Stimulated activated CD4-positive, alpha-beta T cell treated with anti-CD3 and anti-CD28 coated beads, Interleukin-15, amount 100 ng/mL, for 1 hour (primary cell): Measurements from ENCODE around the gene SUPT3H.

Experiments
- DNase-seq, 2 donors: peaks; one replicate each; pipeline ENCODE4 v3.0.0-alpha.2; 2020; ENCODE audit warnings: low read depth in 1 of 2, low spot score in 1 of 2

SUPT3H gene

GRCh38 chr6:45003961-45004360 is 373.8 kb downstream of the SUPT3H start:
- no peak for DNase-seq

DNA sequence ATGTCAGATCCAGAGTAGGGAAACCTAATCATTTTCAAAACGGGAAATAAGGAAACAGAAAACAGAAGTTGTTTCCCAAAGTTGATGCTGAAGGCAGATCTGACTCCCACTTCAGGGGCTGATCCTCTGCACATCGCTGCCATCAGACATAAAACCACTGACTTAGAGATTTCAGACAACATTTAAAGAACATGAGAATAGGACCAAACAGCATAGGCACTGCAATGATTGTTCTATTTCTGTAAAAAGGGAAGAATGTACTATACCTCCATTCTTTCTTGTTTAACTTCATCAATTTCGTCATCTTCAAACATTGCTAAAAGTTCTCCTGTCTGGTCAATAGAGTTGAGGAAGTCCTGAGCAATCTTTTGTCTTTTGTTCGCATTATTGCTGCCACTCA is 374.3 kb downstream of the SUPT3H start:
- no peak for DNase-seq

DNA sequence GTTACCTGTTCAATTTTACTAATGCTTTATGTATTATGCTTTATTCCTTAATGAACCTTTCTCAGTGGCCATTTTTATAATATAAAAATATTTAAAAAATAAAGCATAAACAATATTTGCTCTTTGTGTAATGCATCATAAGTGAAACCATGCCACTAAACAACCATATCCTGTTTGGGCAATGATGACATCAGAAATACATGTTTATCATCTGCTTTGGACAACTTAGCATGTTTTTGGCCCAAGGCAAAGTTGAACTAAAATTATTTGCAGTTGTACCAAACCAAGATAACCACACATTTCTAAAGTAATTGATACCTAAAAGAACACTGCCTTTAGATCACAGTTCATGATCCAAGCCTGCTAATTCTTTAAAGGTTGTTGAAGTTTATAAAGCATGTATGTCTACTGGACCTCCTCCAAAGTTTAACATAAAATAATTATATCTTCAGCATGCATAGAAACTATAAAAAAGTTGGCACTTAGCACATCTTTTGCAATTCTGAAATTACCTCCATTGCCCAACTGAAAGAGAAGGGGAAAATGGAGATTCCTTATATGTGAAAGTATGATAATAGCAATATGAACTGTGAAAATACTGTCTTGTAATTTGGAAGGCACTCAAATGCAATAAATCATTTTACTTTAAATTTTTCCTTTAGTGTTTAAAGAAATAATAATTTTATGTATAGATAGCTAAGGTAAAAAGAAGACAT is 375.2 kb downstream of the SUPT3H start:
- no peak for DNase-seq

GRCh38 chr6:45001663-45002062 is 376.1 kb downstream of the SUPT3H start:
- no peak for DNase-seq

GRCh38 chr6:45000833-45001232 is 376.9 kb downstream of the SUPT3H start:
- no peak for DNase-seq

GRCh38 chr6:44999066-44999465 is 378.7 kb downstream of the SUPT3H start:
- no peak for DNase-seq

DNA sequence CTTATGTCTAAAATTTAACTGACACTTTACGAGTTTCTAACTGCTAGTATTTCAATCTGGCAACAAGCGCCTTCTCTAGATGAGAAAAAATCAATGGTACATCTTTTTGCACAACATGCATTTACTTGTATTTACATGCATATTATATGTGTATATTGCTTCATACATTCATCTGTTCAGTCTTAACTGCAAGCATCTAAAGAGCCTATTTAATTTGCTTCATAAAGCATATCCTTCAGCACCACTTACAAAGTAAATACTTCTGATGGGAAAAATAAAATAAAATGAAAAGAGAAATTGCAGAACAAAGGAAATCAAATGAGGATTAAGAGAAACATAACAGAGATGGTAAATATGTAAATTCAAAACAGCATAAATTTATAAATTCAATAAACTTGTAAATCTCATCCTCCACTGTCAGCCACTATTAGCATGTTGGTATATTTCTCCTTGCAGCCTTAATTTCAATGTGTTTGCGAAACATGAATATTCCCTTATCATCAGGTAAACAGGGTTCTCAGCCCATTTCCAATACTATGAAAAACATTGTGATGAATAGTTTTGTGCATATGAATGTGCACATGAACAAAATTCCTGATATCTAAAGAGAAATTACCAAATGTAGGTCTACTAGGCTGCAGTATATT is 382.1 kb downstream of the SUPT3H start:
- DNase-seq: no peak

GRCh38 chr6:44989391-44989790 is 388.3 kb downstream of the SUPT3H start:
- no peak for DNase-seq

DNA sequence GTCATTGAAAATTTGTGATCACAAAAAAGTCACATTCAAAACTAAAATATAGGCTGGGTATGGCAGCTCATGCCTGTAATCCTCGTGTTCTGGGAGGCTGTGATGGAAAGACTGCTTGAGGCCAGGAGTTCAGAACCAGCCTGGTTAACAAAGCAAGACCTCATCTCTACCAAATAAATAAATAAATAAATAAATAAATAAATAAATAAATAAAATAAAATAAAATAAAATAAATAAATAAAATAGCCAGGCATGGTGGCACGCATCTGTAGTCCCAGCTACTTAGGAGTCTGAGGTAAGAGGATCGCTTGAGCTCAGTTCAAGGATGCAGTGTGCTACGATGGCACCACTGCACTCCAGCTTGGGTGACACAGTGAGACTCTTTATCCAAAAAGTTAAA is 392.7 kb downstream of the SUPT3H start:
- no peak for DNase-seq

GRCh38 chr6:44983467-44984365 is 394.0 kb downstream of the SUPT3H start:
- DNase-seq: no peak

GRCh38 chr6:44980841-44981240 is 396.9 kb downstream of the SUPT3H start:
- no peak for DNase-seq

DNA sequence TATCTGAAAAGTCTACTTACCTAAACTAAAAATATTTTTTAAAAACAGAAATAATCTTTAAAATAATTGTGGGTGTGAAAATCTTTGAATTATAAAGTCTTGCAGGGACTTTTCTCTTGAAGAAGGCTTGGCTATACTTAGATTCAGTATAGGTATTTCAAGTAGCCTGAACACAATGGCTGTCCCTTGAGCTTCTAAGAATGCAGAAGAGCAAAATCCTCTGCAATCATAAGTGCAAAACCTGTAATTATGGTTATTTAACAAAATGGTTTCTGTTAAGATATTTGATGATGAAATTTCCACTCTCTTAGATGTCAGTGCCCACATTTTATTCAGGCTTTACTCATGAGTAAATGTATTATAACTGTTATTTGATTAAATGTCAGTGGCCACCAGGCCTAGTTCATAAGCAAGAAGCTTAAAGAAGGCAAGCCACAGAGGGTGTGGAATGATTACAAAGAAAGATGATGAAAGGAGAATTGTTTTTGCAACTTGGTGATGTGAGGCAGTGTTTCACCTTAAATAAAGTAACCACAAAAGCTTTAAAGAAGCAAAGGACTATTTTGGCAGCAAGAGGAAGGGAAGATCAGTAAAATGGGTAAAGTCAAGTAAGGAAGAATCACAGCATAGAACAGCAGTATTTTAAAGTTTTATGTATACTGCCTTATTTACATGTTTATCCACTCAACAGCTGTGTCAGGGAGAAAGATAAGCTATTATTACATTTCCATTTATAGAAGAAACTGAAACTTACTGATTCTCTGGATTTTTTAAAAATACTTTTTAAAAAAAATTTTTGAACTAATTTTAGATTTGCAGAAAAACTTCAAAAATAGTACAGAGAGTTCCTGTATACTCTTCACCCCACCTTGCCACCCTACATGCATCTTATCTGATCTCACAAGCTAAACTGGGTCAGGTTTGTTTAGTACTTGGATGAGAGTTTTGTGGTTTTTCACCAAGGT is 400.8 kb downstream of the SUPT3H start:
- no peak for DNase-seq

- DNase-seq: no peak
Measured at GRCh38 chr6:44974511-44974910, 403.2 kb downstream of the SUPT3H start.

DNA sequence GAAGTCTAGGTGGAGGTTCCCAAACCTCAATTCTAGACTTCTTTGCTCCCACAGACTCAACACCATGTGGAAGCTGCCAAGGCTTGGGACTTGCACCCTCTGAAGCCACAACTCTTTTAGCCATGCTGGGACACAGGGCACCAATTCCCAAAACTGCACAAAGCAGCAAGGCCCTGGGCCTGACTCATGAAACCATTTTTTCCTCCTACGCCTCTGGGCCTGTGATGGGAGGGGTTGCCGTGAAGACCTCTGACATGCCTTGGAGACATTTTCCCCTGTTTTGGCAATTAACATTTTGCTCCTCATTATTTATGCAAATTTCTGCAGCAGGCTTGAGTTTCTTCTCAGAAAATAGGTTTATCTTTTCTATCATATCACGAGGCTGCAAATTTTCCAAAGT is 405.0 kb downstream of the SUPT3H start:
- no peak for DNase-seq

DNA sequence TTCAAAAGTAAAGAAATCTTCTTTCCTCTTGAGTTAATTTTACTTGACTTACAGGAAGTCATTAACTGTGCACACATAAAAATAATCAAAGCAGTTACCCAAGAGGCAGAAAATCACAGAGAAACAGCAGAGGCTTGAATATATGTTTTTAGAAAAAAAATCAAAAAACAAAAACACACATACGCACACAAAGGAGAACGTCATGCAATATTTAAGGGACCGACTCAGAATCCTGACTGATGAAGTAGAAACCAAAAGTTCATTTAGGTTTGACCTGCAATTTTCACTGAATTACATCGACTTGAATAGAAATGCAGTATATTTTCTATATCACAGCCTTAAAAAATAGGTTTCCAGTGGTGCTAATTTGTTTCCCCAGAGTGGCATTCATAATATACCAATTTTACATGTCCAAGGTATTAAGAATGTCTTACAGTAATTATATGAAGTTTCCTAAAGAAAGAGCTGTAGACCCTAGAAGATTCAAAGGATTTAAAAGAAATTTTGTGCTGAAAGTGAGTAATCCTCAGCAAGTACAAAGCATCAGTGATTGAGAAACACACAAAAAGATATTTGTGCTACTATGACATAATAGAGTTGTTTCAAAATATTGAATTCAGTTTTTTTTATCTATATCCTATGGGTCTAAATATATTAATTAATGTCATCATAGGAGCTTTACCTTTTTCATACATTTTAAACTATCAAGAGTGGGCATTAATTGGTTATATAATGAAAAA is 408.1 kb downstream of the SUPT3H start:
- DNase-seq: no peak

- DNase-seq: no peak
Measured at GRCh38 chr6:44967481-44967880, 410.3 kb downstream of the SUPT3H start.

DNA sequence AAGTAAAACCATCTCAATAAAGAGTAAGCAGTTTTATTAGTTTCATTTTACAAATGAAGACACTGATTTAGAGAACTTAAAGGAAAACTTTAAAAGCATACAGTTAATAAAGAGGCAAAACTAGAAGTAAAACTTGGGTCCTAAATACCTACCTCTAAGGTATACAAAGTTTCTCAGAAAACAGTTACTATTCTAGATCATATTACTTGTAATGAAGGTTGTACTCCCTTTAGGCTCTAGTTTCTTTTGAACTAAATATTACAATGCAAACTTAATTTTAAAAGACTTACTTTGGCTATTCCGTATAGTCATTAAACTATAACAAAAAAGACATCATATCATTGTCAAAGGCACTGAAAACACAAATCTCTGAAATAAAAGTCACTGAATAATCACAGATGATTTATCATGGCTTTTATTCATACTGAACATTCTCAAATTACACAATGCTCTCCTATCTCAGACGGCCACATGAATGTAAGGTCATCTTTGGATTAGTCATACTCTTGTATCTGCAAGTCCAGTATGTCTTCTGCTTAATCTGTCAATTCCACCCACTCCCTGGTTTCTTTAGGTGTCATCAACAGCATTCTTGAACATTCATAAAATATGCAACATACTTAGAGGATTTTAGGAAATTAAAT is 411.2 kb downstream of the SUPT3H start:
- no peak for DNase-seq

GRCh38 chr6:44965708-44966107 is 412.0 kb downstream of the SUPT3H start:
- DNase-seq: no peak

DNA sequence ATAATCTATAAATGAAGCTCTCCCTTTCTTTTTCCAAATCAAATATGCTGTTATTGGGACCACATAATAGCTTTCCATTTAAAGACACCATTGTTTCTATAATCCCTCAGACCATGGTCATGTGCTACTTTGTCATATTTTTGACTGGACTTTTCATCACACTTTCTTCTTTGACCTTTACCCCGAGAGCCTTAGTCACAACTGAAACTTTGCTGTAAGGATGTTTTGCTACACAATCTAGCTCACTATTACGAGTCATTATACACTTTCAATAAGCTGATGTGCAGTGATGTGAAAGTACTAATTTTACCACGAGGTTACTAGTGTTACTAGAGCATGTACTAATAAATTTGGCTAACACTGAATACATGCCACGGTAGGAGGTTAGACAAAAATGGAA is 416.8 kb downstream of the SUPT3H start:
- DNase-seq: no peak

DNA sequence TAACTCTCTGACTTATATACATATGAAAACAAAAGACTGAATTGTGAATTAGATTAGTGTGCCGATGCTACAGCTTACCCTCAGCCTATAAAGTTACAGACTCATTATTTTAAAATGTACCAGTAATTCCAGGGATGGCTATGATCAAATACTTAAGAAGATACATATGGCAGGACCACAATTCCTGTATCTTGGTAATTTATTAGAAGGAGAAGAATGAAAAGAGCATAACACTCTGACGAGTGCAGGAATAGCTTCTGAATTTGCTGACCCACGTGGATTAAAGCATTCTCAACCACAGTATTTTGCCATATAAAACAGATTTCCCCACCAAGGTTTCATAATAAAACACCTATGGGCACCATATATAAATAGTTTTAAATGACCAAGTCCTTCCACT is 418.1 kb downstream of the SUPT3H start:
- no peak for DNase-seq
